Measurements from ENCODE around the gene CELF1. TPM values are rescaled to one million over a fixed set of nuclear protein-coding genes. Genes with fewer than 3 reads are reported as not detected.

Gene CELF1
- total and polyA plus RNA-seq, 2 donors (not counting 1 experiment from before 2014, with no cell fraction given): 81.1 to 100 TPM

DNA sequence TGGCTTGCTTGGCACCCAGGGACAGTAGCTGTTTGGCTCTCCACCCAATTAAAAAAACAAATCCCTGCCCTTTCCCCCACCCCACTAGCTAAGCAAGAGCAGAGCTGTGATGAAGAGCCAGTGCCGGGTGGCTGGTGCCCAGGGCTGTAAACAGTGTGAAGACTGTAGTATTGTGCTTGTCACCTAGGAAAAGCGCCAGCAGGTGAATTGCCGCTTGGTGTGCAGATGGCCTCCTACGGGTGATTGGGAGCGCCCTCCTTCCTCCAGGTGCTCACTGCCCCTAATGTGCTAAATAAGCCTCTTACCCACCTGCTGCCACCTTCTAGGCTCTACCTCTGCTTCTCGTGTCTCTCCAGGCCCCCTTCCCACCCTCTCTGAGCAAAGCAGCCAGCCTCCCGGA is 85.6 kb downstream of the CELF1 start:
- Histone ChIP-seq H3K36me3 (ENCODE audit: control insufficient read depth, insufficient read depth, low read length) (peaks cover 23% of the 10 kb centered on the region), H3K27ac (ENCODE audit: insufficient read depth, low read length) (no peak overlapping the region), H3K9me3 (ENCODE audit: control insufficient read depth, insufficient read depth, low read depth, low read length) (no peaks in the 10 kb centered on the region), H3K27me3 (ENCODE audit: control insufficient read depth, insufficient read depth, low read length) (no peaks in the 10 kb centered on the region), H3K4me2 (ENCODE audit: extremely low read depth, insufficient read depth, low read length) (peak overlapping the region; percentile 3), H3K4me1 (ENCODE audit: control insufficient read depth, extremely low read depth, insufficient read depth, low read length) (peaks cover 8% of the 10 kb centered on the region), H2AFZ (ENCODE audit: low read length) (no peak overlapping the region), H4K20me1 (ENCODE audit: control insufficient read depth, extremely low read depth, insufficient read depth, low read length) (no peaks in the 10 kb centered on the region), H3K9ac (ENCODE audit: insufficient read depth, low read length) (no peak overlapping the region), H3K4me3 (replicated peaks in 1 of 4; ENCODE audit: control extremely low read depth in 1 of 4, insufficient read depth in 1 of 4, low read depth in 3 of 4, low read length in 4 of 4) (no peak overlapping the region), H3K79me2 (ENCODE audit: control insufficient read depth, insufficient read depth, low read length) (peaks cover 27% of the 10 kb centered on the region)
- TF ChIP-seq EZH2 (IDR thresholded peaks at IDR 0.05; ENCODE audit: low read length, missing control alignments): no peak
- TF ChIP-seq, protein P1, sequence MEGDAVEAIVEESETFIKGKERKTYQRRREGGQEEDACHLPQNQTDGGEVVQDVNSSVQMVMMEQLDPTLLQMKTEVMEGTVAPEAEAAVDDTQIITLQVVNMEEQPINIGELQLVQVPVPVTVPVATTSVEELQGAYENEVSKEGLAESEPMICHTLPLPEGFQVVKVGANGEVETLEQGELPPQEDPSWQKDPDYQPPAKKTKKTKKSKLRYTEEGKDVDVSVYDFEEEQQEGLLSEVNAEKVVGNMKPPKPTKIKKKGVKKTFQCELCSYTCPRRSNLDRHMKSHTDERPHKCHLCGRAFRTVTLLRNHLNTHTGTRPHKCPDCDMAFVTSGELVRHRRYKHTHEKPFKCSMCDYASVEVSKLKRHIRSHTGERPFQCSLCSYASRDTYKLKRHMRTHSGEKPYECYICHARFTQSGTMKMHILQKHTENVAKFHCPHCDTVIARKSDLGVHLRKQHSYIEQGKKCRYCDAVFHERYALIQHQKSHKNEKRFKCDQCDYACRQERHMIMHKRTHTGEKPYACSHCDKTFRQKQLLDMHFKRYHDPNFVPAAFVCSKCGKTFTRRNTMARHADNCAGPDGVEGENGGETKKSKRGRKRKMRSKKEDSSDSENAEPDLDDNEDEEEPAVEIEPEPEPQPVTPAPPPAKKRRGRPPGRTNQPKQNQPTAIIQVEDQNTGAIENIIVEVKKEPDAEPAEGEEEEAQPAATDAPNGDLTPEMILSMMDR (conservative IDR thresholded peaks at IDR 0.05 in 1 of 2, IDR thresholded peaks at IDR 0.05 in 1 of 2; ENCODE audit: low read depth in 1 of 2, low read length in 2 of 2): no peak
- no peak for DNase-seq (ENCODE audit: low read depth in 2 of 2)

DNA sequence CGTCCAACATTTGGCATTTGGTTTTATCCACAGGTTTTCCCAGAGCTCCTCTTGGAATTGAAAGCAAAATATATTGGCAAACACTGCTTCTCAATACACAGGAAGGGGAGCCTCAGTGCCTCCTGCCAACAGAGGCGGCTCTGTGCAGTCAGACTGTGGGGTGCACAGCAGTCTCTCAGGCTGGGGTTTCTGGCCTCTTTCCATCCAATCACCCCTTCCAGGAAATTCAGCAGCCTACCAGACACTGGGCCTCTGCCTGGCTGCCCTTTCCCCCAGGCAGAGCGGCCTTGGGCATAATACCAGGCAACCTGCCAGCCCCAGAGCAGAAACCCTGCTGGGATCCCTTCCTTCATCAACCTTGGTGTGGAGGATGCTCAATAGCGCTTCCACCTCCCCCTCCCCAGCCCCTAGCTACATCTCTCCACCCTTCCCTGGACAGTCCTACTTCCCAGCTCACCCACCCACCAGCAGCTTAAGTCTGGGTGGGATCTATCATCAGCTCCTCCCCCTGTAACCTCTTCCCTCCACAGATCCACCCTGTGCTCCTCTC is 86.2 kb downstream of the CELF1 start:
- TF ChIP-seq, protein P1 (conservative IDR thresholded peaks at IDR 0.05 in 1 of 2, IDR thresholded peaks at IDR 0.05 in 1 of 2; ENCODE audit: low read depth in 1 of 2, low read length in 2 of 2): no peak
- TF ChIP-seq EZH2 (IDR thresholded peaks at IDR 0.05; ENCODE audit: low read length, missing control alignments): no peak
- Histone ChIP-seq H3K4me3 (replicated peaks in 1 of 4; ENCODE audit: control extremely low read depth in 1 of 4, insufficient read depth in 1 of 4, low read depth in 3 of 4, low read length in 4 of 4) (peak overlapping the region in 2 of 4 experiments; percentile 5 to 14), H2AFZ (ENCODE audit: low read length) (no peak overlapping the region), H3K4me1 (ENCODE audit: control insufficient read depth, extremely low read depth, insufficient read depth, low read length) (peaks cover 8% of the 10 kb centered on the region), H4K20me1 (ENCODE audit: control insufficient read depth, extremely low read depth, insufficient read depth, low read length) (no peaks in the 10 kb centered on the region), H3K9me3 (ENCODE audit: control insufficient read depth, insufficient read depth, low read depth, low read length) (no peaks in the 10 kb centered on the region), H3K36me3 (ENCODE audit: control insufficient read depth, insufficient read depth, low read length) (peaks cover 17% of the 10 kb centered on the region), H3K4me2 (ENCODE audit: extremely low read depth, insufficient read depth, low read length) (peak overlapping the region; percentile 54), H3K9ac (ENCODE audit: insufficient read depth, low read length) (no peak overlapping the region), H3K27ac (ENCODE audit: insufficient read depth, low read length) (peak overlapping the region; percentile 31), H3K27me3 (ENCODE audit: control insufficient read depth, insufficient read depth, low read length) (no peaks in the 10 kb centered on the region), H3K79me2 (ENCODE audit: control insufficient read depth, insufficient read depth, low read length) (peaks cover 27% of the 10 kb centered on the region)
- DNase-seq (ENCODE audit: low read depth in 2 of 2): peak; percentile 35 to 62

DNA sequence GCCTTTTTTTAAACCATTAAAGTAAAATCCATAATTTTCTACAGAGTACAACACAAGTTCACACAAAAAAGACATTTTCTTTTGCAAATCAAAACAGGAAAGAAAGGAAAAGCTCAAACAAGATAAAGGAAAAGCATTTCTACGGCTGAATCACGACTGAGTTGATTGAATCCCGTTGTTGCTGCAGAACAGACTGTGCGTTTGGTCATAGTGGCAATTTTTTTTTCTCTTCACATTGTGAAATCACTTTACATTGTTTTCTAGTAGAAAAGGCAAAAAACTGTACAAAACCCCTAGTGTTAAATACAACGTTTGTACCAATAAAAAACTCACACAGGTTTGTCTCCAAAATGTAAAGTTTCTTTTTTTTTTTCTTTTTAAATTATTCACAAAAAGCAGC is 86.7 kb downstream of the CELF1 start:
- no peak overlapping the region for H3K4me3 ChIP-seq (replicated peaks in 1 of 4; ENCODE audit: control extremely low read depth in 1 of 4, insufficient read depth in 1 of 4, low read depth in 3 of 4, low read length in 4 of 4)
- no peak overlapping the region for H3K4me2 ChIP-seq (ENCODE audit: extremely low read depth, insufficient read depth, low read length)
- peaks cover 27% of the 10 kb centered on the region for H3K79me2 ChIP-seq (ENCODE audit: control insufficient read depth, insufficient read depth, low read length)
- TF ChIP-seq, protein P1 (conservative IDR thresholded peaks at IDR 0.05 in 1 of 2, IDR thresholded peaks at IDR 0.05 in 1 of 2; ENCODE audit: low read depth in 1 of 2, low read length in 2 of 2): no peak
- no peak for TF ChIP-seq EZH2 (IDR thresholded peaks at IDR 0.05; ENCODE audit: low read length, missing control alignments)
- H4K20me1 ChIP-seq (ENCODE audit: control insufficient read depth, extremely low read depth, insufficient read depth, low read length): no peaks in the 10 kb centered on the region
- H2AFZ ChIP-seq (ENCODE audit: low read length): no peak overlapping the region
- peaks cover 8% of the 10 kb centered on the region for H3K4me1 ChIP-seq (ENCODE audit: control insufficient read depth, extremely low read depth, insufficient read depth, low read length)
- H3K9ac ChIP-seq (ENCODE audit: insufficient read depth, low read length): no peak overlapping the region
- H3K36me3 ChIP-seq (ENCODE audit: control insufficient read depth, insufficient read depth, low read length): peaks cover 17% of the 10 kb centered on the region
- H3K9me3 ChIP-seq (ENCODE audit: control insufficient read depth, insufficient read depth, low read depth, low read length): no peaks in the 10 kb centered on the region
- no peaks in the 10 kb centered on the region for H3K27me3 ChIP-seq (ENCODE audit: control insufficient read depth, insufficient read depth, low read length)
- H3K27ac ChIP-seq (ENCODE audit: insufficient read depth, low read length): no peak overlapping the region
- DNase-seq (ENCODE audit: low read depth in 2 of 2): peak; percentile 39 to 65

Data from fibroblast of lung (primary cell).